SH-SY5Y (cell line): ENCODE results near the gene FLNA.

ENCODE experiments used
- GATA2 ChIP-seq: IDR thresholded peaks from 2 replicates; pipeline ENCODE4 v1.6.1; 2011; ENCODE audit warnings: mild to moderate bottlenecking, low read depth, low read length
- GATA3 ChIP-seq: IDR thresholded peaks from 2 replicates; pipeline ENCODE4 v1.6.1; 2011; ENCODE audit warnings: low read depth, mild to moderate bottlenecking, low read length, moderate library complexity

GRCh38 chrX:154349979-154350378, 24.5 kb downstream of the FLNA start:
- TF ChIP-seq GATA3 (no peak), GATA2 (no peak)
